ENCODE data around the gene DPP7. TPM values are rescaled to one million over a fixed set of nuclear protein-coding genes. Genes with fewer than 3 reads are reported as not detected.

DPP7 gene
- total and polyA plus RNA-seq, 2 of the 8 experiments (the other 6 are each of a cell fraction or from before 2014, with no cell fraction given) = 21.2 to 26.8 TPM

GRCh38 chr9:137149363-137149762 is 34.8 kb upstream of the DPP7 start:
- no peak overlapping the region for H3K4me3 ChIP-seq (ENCODE audit: extremely low read depth in 1 of 4, insufficient read depth in 2 of 4, low read depth in 3 of 4, low read length in 4 of 4)
- no peak overlapping the region; a peak in 1 of 4 replicates for H3K4me2 ChIP-seq (ENCODE audit: insufficient read depth in 1 of 2, low read depth in 2 of 2, low read length in 2 of 2)
- no peak overlapping the region for H4K91ac ChIP-seq (replicated peaks; ENCODE audit: insufficient read length, low read length)
- H2BK120ac ChIP-seq (replicated peaks; ENCODE audit: low read depth, low read length) = no peak overlapping the region
- no peak overlapping the region for H2BK12ac ChIP-seq (ENCODE audit: low read depth, low read length)
- FAIRE-seq (no peak), DNase-seq (ENCODE audit: low read depth in 1 of 2, low spot score in 2 of 2) (no peak)
- no peak overlapping the region for H4K5ac ChIP-seq (ENCODE audit: insufficient read length, low read depth, low read length)
- H3K14ac ChIP-seq (ENCODE audit: insufficient read length) = no peak overlapping the region
- no peak overlapping the region for H2BK5ac ChIP-seq (ENCODE audit: low read depth, low read length)
- peaks cover 2% of the 10 kb centered on the region; the same call in 1 of the 2 replicates for H3K23me2 ChIP-seq (ENCODE audit: low read depth, low read length)
- H2AFZ ChIP-seq (ENCODE audit: low read length) = no peak overlapping the region
- no peaks in the 10 kb centered on the region; a peak in 1 of 4 replicates for H3K79me2 ChIP-seq (ENCODE audit: control insufficient read depth in 1 of 2, insufficient read depth in 2 of 2, low read length in 2 of 2)
- H3K23ac ChIP-seq (ENCODE audit: insufficient read length) = no peak overlapping the region
- no peaks in the 10 kb centered on the region for H3K79me1 ChIP-seq (ENCODE audit: low read depth, low read length)
- no peak overlapping the region for H3K18ac ChIP-seq (ENCODE audit: extremely low read depth, low read length)
- peaks cover 0 to 2% (median 0%) of the 10 kb centered on the region in 4 experiments; a peak in 3 of 7 replicates for H3K27me3 ChIP-seq (replicated peaks in 1 of 4; ENCODE audit: control insufficient read depth in 3 of 4, extremely low read depth in 1 of 4, insufficient read depth in 3 of 4, low read length in 3 of 4)
- H2AK5ac ChIP-seq (ENCODE audit: low read depth, low read length) = no peak overlapping the region
- ChIA-PET POLR2A (ENCODE audit: partially characterized antibody) (interaction anchor here (0.8 to 1.7 kb wide), 6 partner anchors 16 to 93 kb away, joined by 3 to 4 read pairs (median 4); partner anchors contain the start of genes ANAPC2 and SSNA1), CTCF (ENCODE audit: partially characterized antibody) (interaction anchor here (0.6 to 3.6 kb wide), 14 partner anchors 10 to 171 kb away, joined by 3 to 24 read pairs (median 4); partner anchors contain the start of genes GRIN1, LRRC26 and PAXX)
- H3K9me3 ChIP-seq (ENCODE audit: insufficient read depth in 2 of 2, low read depth in 1 of 2, low read length in 1 of 2) = peaks cover 0 to 7% of the 10 kb centered on the region in 2 experiments; a peak in 3 of 4 replicates
- no peak overlapping the region for H3K56ac ChIP-seq (replicated peaks; ENCODE audit: insufficient read length, low read depth, low read length)
- H3K9ac ChIP-seq (replicated peaks in 1 of 4; ENCODE audit: extremely low read depth in 1 of 4, low read depth in 3 of 4, low read length in 3 of 4) = no peak overlapping the region
- H3K36me3 ChIP-seq (ENCODE audit: control insufficient read depth in 2 of 4, insufficient read depth in 4 of 4, low read length in 3 of 4) = no peaks in the 10 kb centered on the region; a peak in 1 of 8 replicates
- no peak overlapping the region for H3K27ac ChIP-seq (ENCODE audit: low read depth, low read length)
- peaks cover 3 to 17% of the 10 kb centered on the region in 2 experiments for H4K20me1 ChIP-seq (replicated peaks in 1 of 2; ENCODE audit: control insufficient read depth in 1 of 2, insufficient read depth in 2 of 2, low read length in 2 of 2)
- WGBS, 2 experiments (ENCODE audit: extremely low coverage in 1 of 2, insufficient coverage in 1 of 2, insufficient read length in 1 of 2, insufficient replicate concordance in 2 of 2, low coverage in 1 of 2, low lambda C conversion rate in 2 of 2, missing lambda C conversion rate in 1 of 2) = 91% methylated on average over 5 of the region's 5 CpGs; no CpG with 5 or more reads in 1 of the 2 experiments
- no peak overlapping the region for H3K4ac ChIP-seq (replicated peaks; ENCODE audit: insufficient read length, low read depth, low read length)
- no peak overlapping the region for H2BK15ac ChIP-seq (ENCODE audit: low read length)
- H3K4me1 ChIP-seq (replicated peaks in 1 of 4; ENCODE audit: control insufficient read depth in 3 of 4, insufficient read depth in 4 of 4, low read length in 3 of 4) = peaks cover 0 to 9% (median 0%) of the 10 kb centered on the region in 4 experiments; a peak in 1 of 7 replicates
- no peak overlapping the region for H4K8ac ChIP-seq (ENCODE audit: extremely low read depth, insufficient read depth, low read length)
- H2BK20ac ChIP-seq (ENCODE audit: low read length) = no peak overlapping the region
- TF ChIP-seq KDM1A (IDR thresholded peaks at IDR 0.05; ENCODE audit: borderline replicate concordance, low read length) (no peak), SIRT6 (IDR thresholded peaks at IDR 0.05; ENCODE audit: low read length) (no peak), JUN (IDR thresholded peaks at IDR 0.05; ENCODE audit: low read depth, low read length) (no peak), CBX5 (IDR thresholded peaks at IDR 0.05; ENCODE audit: low read depth, low read length) (no peak), TBP (IDR thresholded peaks at IDR 0.05; ENCODE audit: low read depth, low read length) (no peak), HDAC6 (IDR thresholded peaks at IDR 0.05; ENCODE audit: low read depth, low read length) (no peak), YY1 (IDR thresholded peaks at IDR 0.05; ENCODE audit: low read depth, low read length) (no peak), ASH2L (IDR thresholded peaks at IDR 0.05; ENCODE audit: low read length) (no peak), EGR1 (IDR thresholded peaks at IDR 0.05; ENCODE audit: borderline replicate concordance, low read depth, low read length) (no peak), RXRA (IDR thresholded peaks at IDR 0.05; ENCODE audit: insufficient read depth, low read depth, low read length) (no peak), TAF7 (optimal IDR thresholded peaks at IDR 0.05; ENCODE audit: borderline replicate concordance, low read depth, low read length) (no peak), KDM5A (IDR thresholded peaks at IDR 0.05; ENCODE audit: low read length) (no peak), SUZ12 (IDR thresholded peaks at IDR 0.05; ENCODE audit: low read length) (no peak), E2F6 (IDR thresholded peaks at IDR 0.05) (no peak)
